ENCODE results near the gene DNAJA3.
A peak's percentile ranks its signal among the peaks of the same experiment; 100 is the strongest.

The DNAJA3 gene

DNA sequence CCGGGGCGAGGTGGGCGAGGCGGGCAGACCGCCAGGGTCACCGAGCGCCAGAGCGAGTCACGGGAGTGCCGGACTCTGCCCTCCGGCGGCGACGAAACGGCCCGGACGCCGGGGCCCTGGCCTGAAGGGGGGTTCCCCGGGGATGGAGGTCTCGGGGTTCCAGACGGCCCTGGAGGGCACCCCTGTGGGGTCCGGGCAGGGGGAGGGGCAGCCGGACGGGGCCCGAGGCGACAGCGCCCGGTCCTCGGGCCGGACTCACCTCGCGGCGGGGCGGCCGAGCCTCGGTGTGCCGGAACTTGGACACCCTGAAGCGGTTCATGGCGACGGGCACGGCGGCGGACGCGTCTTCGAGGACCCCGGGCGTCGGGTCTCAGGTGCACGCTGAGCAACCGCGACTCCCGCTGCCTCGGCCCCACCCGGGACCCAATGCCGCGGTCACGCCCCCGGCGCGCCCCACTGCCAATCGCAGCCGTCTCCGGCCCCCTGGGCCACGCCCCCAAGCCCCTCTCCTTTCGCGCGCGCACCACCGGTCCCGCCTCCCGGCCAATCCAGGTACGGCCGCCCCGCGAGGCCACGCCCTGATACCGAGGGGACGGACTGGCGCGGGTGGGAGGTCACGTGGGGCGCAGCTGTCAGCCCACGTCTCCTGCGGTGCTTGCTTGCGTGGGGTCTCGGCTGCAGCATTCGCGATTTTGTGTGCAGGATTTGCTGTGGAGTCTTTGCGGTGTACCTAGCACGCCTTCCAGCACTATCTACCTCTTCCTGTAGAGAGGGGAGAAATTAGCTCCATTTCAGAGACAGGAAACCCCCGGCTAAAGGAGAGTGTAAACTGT lies 9.3 kb upstream of the DNAJA3 start, which contains the start of gene CORO7:
TSS of gene CORO7 (minus strand) at position 397 of the 833 bp plus-strand sequence. CDS start at position 319, 78 bp downstream.
- TF ChIP-seq CTCF (IDR thresholded peaks at IDR 0.05; ENCODE audit: borderline replicate concordance, insufficient read depth, low read depth, low read length): no peak
- H3K4me3 ChIP-seq (ENCODE audit: low read depth, low read length): peak within 1 kb of the TSS; percentile 93

- no peak for TF ChIP-seq CTCF (IDR thresholded peaks at IDR 0.05; ENCODE audit: borderline replicate concordance, insufficient read depth, low read depth, low read length)
- no peak overlapping the region for H3K4me3 ChIP-seq (ENCODE audit: low read depth, low read length)
Measured at GRCh38 chr16:4419402-4419959, 6.2 kb upstream of the DNAJA3 start.

DNA sequence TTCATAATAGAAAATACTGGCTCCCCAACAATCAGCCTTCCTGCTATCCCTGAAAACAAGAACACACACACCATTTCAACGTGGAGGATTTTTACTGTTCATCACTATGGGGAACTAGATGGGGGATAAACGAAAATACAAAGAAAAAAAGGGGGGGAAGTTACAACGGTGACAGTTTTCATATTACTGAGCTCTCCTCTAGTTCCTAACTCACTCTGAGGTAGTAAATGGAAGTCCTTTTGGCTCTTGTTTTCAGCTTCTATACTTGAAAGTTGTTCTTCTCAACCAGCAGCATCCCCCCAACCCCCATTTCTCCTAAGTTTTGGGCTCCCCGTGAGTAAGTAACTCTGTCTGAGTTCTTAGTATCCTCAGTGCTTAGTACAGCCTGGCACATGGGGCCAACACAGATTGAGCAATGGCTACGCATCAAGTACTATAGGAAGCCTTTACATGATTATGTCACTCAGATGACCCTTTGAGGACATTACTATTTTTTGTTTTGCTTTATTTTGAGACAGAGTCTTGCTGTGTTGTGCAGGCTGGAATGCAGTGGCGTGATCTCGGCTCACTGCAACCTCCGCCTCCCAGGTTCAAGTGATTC lies 5.1 kb upstream of the DNAJA3 start:
- TF ChIP-seq CTCF (IDR thresholded peaks at IDR 0.05; ENCODE audit: borderline replicate concordance, insufficient read depth, low read depth, low read length): no peak
- no peak overlapping the region for H3K4me3 ChIP-seq (ENCODE audit: low read depth, low read length)

DNA sequence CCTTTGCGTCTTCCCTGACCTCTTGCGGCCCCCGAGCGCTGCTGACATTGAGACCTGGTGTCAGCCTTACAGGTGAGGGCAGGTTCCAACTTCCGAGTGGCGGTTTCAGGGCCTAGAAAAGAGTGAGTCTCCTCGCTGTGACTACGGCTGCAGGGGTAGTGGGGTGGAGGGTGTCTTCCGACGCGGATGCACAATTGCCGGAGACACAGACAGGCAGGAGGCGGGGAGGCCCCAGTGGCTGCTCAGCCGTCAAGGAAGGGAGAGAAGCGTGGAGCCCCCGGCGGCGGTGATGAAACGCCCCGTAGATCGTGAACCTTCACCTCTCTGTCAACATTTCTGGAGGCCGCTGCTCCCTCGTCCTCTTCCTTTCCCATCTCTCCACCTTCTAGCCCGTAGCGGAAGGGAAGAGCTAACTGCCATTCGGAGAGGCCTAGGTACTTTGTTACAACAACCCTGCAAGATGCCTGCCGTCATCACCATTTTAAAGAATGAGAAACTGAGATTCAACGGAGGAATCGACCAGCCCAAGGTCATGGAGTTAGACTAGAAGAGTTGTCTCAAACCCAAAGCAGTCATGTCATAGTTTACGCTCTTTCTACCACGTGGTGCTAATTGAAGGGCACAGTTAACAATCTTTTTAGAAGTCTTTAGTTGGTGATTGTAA lies 485 bp downstream of the DNAJA3 start:
- peak overlapping the region; percentile 75 for H3K4me3 ChIP-seq (ENCODE audit: low read depth, low read length)

DNA sequence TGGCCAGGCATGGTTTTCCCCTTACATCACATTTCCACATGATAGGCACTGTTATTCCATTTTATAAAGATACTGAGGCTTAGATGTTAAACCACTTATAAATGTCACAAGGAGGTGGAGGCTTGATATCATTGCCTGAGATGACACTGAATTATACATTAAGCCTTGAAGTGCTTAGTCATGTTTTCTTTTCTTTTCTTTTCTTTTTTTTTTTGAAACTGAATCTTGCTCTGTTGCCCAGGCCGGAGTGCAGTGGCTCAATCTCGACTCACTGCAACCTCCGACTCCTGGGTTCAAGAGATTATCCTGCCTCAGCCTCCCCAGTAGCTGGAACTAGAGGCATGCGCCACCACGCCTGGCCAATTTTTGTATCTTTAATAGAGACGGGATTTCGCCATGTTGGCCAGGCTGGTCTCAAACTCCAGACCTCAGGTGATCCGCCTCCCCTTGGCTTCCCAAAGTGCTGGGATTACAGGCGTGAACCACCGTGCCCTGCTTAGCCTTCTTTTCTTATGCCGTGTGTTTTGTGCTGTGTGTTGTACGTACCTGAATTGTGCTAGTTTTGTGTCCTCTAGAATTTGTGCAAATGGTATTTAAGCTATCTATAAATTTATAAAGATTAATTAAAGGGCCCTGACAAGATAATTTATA lies 1.2 kb downstream of the DNAJA3 start:
- peak overlapping the region; percentile 75 for H3K4me3 ChIP-seq (ENCODE audit: low read depth, low read length)

More for the DNA sequence above, 485 bp downstream of the DNAJA3 start:
- no peak for TF ChIP-seq CTCF (IDR thresholded peaks at IDR 0.05; ENCODE audit: borderline replicate concordance, insufficient read depth, low read depth, low read length)

More for the DNA sequence above, 1.2 kb downstream of the DNAJA3 start:
- TF ChIP-seq CTCF (IDR thresholded peaks at IDR 0.05; ENCODE audit: borderline replicate concordance, insufficient read depth, low read depth, low read length): no peak
